AG04449 (cell line): ENCODE data around the gene ENAH.
A peak's percentile ranks its signal among the peaks of the same experiment; 100 is the strongest.

ENCODE experiments used
- CTCF ChIA-PET: fragments of 350-600 bp; formaldehyde crosslinking; extraction: SDS; loops from one replicate; lab custom pipeline; 2021; ENCODE audit warnings: antibody characterized with exemption; lab: Yijun Ruan, JAX
- POLR2A ChIA-PET: fragments of 400-600, 350-600 bp; formaldehyde crosslinking; extraction: SDS; loops from one replicate; lab custom pipeline; 2020; ENCODE audit warnings: antibody characterized with exemption, inconsistent platforms; lab: Yijun Ruan, JAX
- DNase-seq: peaks from one replicate; pipeline ENCODE4 v3.0.0-alpha.2; 2010; ENCODE audit warnings: low read depth, low spot score
- H3K4me3 ChIP-seq: 2 replicates; pipeline ENCODE4 v1.5.1; 2011; ENCODE audit warnings: low read depth, mild to moderate bottlenecking, control low read depth, low read length
- CTCF ChIP-seq: IDR thresholded peaks from one replicate; pipeline ENCODE4 v1.5.1; 2011; ENCODE audit warnings: mild to moderate bottlenecking, moderate library complexity, low read length, control low read depth, inconsistent platforms; ENCODE audit not compliant: insufficient read depth; ENCODE audit errors: missing control alignments

The ENAH gene

DNA sequence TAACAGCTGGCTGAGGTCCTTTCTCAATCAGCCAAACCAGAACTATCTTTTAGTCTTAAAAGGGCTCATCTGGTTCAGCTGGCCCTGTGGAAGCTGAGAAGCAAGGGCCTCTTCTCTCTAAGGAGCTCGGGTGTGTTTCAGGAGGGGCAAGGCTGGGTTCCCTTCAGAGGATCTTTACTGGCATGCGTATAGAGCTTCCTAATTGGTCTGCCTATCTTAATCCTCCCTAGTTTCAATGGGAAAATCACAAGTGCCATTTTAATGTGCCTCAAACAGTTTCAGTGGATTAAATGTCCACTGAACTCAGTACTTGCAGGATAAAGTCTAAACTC is 143.6 kb downstream of the ENAH start:
- DNase-seq, result no peak
- TF ChIP-seq CTCF, result no peak
- no peak overlapping the region for H3K4me3 ChIP-seq
- POLR2A ChIA-PET, result no interaction called here
- CTCF ChIA-PET, result interaction anchor here (0.8 to 1.9 kb wide), 4 partner anchors 8 to 34 kb away, joined by 3 to 10 read pairs (median 7); no protein-coding TSS in a partner anchor

- peak; percentile 89 for DNase-seq
- CTCF ChIA-PET, result interaction anchor here (0.6 to 1.9 kb wide), 8 partner anchors 9 to 264 kb away, joined by 3 to 10 read pairs (median 4); no protein-coding TSS in a partner anchor
- no peak for TF ChIP-seq CTCF
- POLR2A ChIA-PET, result interaction anchor here (0.7 to 1.1 kb wide), 2 partner anchors 259 to 401 kb away, joined by 3 read pairs; no protein-coding TSS in a partner anchor
- no peak overlapping the region for H3K4me3 ChIP-seq
These were observed 144.2 kb downstream of the ENAH start for GRCh38 chr1:225508538-225509375.

DNA sequence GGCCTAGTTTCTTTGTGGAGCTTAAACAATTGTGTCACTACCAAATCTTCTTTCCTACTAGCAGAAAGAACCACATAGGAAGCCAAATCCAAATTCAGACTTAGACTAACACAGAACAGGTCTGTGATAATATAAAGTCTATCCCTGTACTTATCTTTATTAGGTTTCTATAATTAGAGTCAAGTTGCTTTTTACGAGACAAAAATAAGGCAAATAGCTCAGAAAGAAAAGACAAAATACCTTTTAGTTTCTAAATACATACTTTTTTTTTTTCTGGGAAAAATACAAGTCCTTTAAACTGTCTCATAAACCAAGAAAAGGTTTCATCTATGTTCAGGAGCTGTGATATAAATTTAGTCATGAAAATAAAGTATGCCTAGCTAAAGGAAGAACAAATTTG is 146.2 kb downstream of the ENAH start:
- CTCF ChIA-PET, result interaction anchor here (1.0 to 1.2 kb wide), 3 partner anchors 26 to 271 kb away, joined by 3 to 4 read pairs (median 3); partner anchors contain the start of gene SRP9
- H3K4me3 ChIP-seq, result no peak overlapping the region
- no peak for TF ChIP-seq CTCF
- no peak for DNase-seq
- POLR2A ChIA-PET, result no interaction called here

GRCh38 chr1:225504776-225505175 is 148.1 kb downstream of the ENAH start:
- no peak for TF ChIP-seq CTCF
- DNase-seq, result no peak
- no peak overlapping the region for H3K4me3 ChIP-seq
- CTCF ChIA-PET, result interaction anchor here (0.6 to 1.8 kb wide), 2 partner anchors 23 to 267 kb away, joined by 3 to 5 read pairs; no protein-coding TSS in a partner anchor
- POLR2A ChIA-PET, result no interaction called here

- ChIA-PET POLR2A (no interaction called here), CTCF (no interaction called here)
- H3K4me3 ChIP-seq, result no peak overlapping the region
- no peak for DNase-seq
- TF ChIP-seq CTCF, result no peak
These were observed 152.2 kb downstream of the ENAH start for GRCh38 chr1:225500624-225501192.
